ENCODE data around the gene DNAJC7.

GRCh38 chr17:41939693-41940090 lies 77.5 kb downstream of the DNAJC7 start:
- TF ChIP-seq CTCF (IDR thresholded peaks at IDR 0.05; ENCODE audit: insufficient read depth, low read length) (no peak), SPI1 (IDR thresholded peaks at IDR 0.05; ENCODE audit: borderline replicate concordance, low read depth) (no peak), GABPA (IDR thresholded peaks at IDR 0.05; ENCODE audit: low read depth) (no peak), POLR2AphosphoS5 (IDR thresholded peaks at IDR 0.05; ENCODE audit: low read depth) (no peak)
- TF ChIP-seq, protein P1, sequence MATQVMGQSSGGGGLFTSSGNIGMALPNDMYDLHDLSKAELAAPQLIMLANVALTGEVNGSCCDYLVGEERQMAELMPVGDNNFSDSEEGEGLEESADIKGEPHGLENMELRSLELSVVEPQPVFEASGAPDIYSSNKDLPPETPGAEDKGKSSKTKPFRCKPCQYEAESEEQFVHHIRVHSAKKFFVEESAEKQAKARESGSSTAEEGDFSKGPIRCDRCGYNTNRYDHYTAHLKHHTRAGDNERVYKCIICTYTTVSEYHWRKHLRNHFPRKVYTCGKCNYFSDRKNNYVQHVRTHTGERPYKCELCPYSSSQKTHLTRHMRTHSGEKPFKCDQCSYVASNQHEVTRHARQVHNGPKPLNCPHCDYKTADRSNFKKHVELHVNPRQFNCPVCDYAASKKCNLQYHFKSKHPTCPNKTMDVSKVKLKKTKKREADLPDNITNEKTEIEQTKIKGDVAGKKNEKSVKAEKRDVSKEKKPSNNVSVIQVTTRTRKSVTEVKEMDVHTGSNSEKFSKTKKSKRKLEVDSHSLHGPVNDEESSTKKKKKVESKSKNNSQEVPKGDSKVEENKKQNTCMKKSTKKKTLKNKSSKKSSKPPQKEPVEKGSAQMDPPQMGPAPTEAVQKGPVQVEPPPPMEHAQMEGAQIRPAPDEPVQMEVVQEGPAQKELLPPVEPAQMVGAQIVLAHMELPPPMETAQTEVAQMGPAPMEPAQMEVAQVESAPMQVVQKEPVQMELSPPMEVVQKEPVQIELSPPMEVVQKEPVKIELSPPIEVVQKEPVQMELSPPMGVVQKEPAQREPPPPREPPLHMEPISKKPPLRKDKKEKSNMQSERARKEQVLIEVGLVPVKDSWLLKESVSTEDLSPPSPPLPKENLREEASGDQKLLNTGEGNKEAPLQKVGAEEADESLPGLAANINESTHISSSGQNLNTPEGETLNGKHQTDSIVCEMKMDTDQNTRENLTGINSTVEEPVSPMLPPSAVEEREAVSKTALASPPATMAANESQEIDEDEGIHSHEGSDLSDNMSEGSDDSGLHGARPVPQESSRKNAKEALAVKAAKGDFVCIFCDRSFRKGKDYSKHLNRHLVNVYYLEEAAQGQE (IDR thresholded peaks at IDR 0.05; ENCODE audit: insufficient replicate concordance, low read depth), result no peak

All from HL-60 (cell line).